H9 (cell line): Measurements from ENCODE around the gene LPAR1. TPM values are rescaled to one million over a fixed set of nuclear protein-coding genes. Genes with fewer than 3 reads are reported as not detected.

Experiments
- DNase-seq: peaks from one replicate; pipeline ENCODE4 v3.0.0-alpha.2; 2017
- H2AFZ ChIP-seq: one replicate; pipeline ENCODE4 v1.6.1; 2013; ENCODE audit warnings: mild to moderate bottlenecking, low read length, control low read depth, moderate library complexity
- H2AK5ac ChIP-seq: 2 replicates; pipeline ENCODE4 v1.6.1; 2013; ENCODE audit warnings: low read length, control low read depth, mixed read lengths; ENCODE audit not compliant: insufficient read length
- H2BK120ac ChIP-seq: one replicate; pipeline ENCODE4 v1.6.1; 2013; ENCODE audit warnings: low read depth, mild to moderate bottlenecking, low read length, control low read depth, inconsistent platforms; ENCODE audit not compliant: poor library complexity, severe bottlenecking
- H2BK12ac ChIP-seq: 2 replicates; pipeline ENCODE4 v1.6.1; 2013; ENCODE audit warnings: low read length, control low read depth, mixed read lengths, low read depth; ENCODE audit not compliant: insufficient read length
- H2BK15ac ChIP-seq: 2 replicates; pipeline ENCODE4 v1.6.1; 2013; ENCODE audit warnings: low read depth, low read length, control low read depth
- H2BK20ac ChIP-seq: one replicate; pipeline ENCODE4 v1.6.1; 2013; ENCODE audit warnings: low read depth, mild to moderate bottlenecking, low read length, control low read depth, inconsistent platforms; ENCODE audit not compliant: poor library complexity, severe bottlenecking
- H2BK5ac ChIP-seq: 2 replicates; pipeline ENCODE4 v1.6.1; 2013; ENCODE audit warnings: low read length, control low read depth, mixed read lengths; ENCODE audit not compliant: insufficient read length
- H3K14ac ChIP-seq: 2 replicates; pipeline ENCODE4 v1.6.1; 2013; ENCODE audit warnings: low read length, control low read depth; ENCODE audit not compliant: insufficient read depth
- H3K18ac ChIP-seq: 2 replicates; pipeline ENCODE4 v1.6.1; 2013; ENCODE audit warnings: low read depth, mild to moderate bottlenecking, mixed read lengths, low read length, control low read depth; ENCODE audit not compliant: insufficient read length
- H3K23ac ChIP-seq: 2 replicates; pipeline ENCODE4 v1.6.1; 2013; ENCODE audit warnings: low read length, control low read depth, mixed read lengths, low read depth; ENCODE audit not compliant: insufficient read length
- H3K23me2 ChIP-seq: 2 replicates; pipeline ENCODE4 v1.6.1; 2013; ENCODE audit warnings: low read depth, mild to moderate bottlenecking, mixed read lengths, low read length, control low read depth; ENCODE audit not compliant: insufficient read length, poor library complexity, severe bottlenecking
- H3K27ac ChIP-seq: 2 replicates; pipeline ENCODE4 v1.5.1; 2013; ENCODE audit warnings: low read length, control low read depth, mixed read lengths, low read depth; ENCODE audit not compliant: insufficient read length
- H3K27me3 ChIP-seq: 2 replicates; pipeline ENCODE4 v1.6.1; 2013; ENCODE audit warnings: low read length, control low read depth, inconsistent platforms; ENCODE audit not compliant: insufficient read depth
- H3K4ac ChIP-seq: 2 replicates; pipeline ENCODE4 v1.6.1; 2013; ENCODE audit warnings: low read depth, mild to moderate bottlenecking, control low read depth, inconsistent platforms, low read length, moderate library complexity
- H3K4me1 ChIP-seq: 2 replicates; pipeline ENCODE4 v1.6.1; 2013; ENCODE audit warnings: low read length, control low read depth, inconsistent platforms; ENCODE audit not compliant: insufficient read depth
- H3K4me2 ChIP-seq: 2 replicates; pipeline ENCODE4 v1.6.1; 2013; ENCODE audit warnings: low read length, control low read depth, mixed read lengths; ENCODE audit not compliant: insufficient read length, insufficient read depth
- H3K56ac ChIP-seq: 2 replicates; pipeline ENCODE4 v1.6.1; 2013; ENCODE audit warnings: low read depth, mild to moderate bottlenecking, mixed read lengths, low read length, control low read depth; ENCODE audit not compliant: insufficient read length
- H3K79me1 ChIP-seq: 2 replicates; pipeline ENCODE4 v1.6.1; 2013; ENCODE audit warnings: low read depth, mild to moderate bottlenecking, moderate library complexity, low read length, control low read depth, inconsistent platforms; ENCODE audit not compliant: insufficient read depth, poor library complexity, severe bottlenecking
- H3K79me2 ChIP-seq: 2 replicates; pipeline ENCODE4 v1.6.1; 2013; ENCODE audit warnings: low read length, control low read depth, inconsistent platforms; ENCODE audit not compliant: insufficient read depth
- H3K9ac ChIP-seq: 2 replicates; pipeline ENCODE4 v1.6.1; 2013; ENCODE audit warnings: low read length, control low read depth, mixed read lengths; ENCODE audit not compliant: insufficient read length; ENCODE audit errors: extremely low read depth
- H3K9me3 ChIP-seq: one replicate; pipeline ENCODE4 v1.6.1; 2013; ENCODE audit warnings: low read depth, low read length, inconsistent platforms; ENCODE audit not compliant: control insufficient read depth
- H3T11ph ChIP-seq: one replicate; pipeline ENCODE4 v1.6.1; 2013; ENCODE audit warnings: mild to moderate bottlenecking, low read length, control low read depth, inconsistent platforms
- H4K20me1 ChIP-seq: one replicate; pipeline ENCODE4 v1.6.1; 2013; ENCODE audit not compliant: control insufficient read depth, insufficient read length, insufficient read depth
- H4K5ac ChIP-seq: 2 replicates; pipeline ENCODE4 v1.6.1; 2013; ENCODE audit warnings: low read depth, mild to moderate bottlenecking, mixed read lengths, low read length, control low read depth; ENCODE audit not compliant: insufficient read length
- H4K8ac ChIP-seq: replicated peaks from 2 replicates; pipeline ENCODE4 v1.6.1; 2013; ENCODE audit warnings: low read length, control low read depth, mixed read lengths, low read depth; ENCODE audit not compliant: insufficient read length
- H4K91ac ChIP-seq: 2 replicates; pipeline ENCODE4 v1.6.1; 2013; ENCODE audit warnings: low read depth, mild to moderate bottlenecking, moderate library complexity, mixed read lengths, low read length, control low read depth; ENCODE audit not compliant: insufficient read length
- H3K27ac Mint-ChIP-seq, 3 experiments: 2 replicates in 2 of 3; 3 replicates in 1 of 3; pipeline ENCODE4 v1.8.0; 2020 to 2021; ENCODE audit warnings: mixed read lengths in 3 of 3, mild to moderate bottlenecking in 1 of 3, moderate library complexity in 1 of 3
- H3K27me3 Mint-ChIP-seq: 2 replicates; pipeline ENCODE4 v1.8.0; 2021; ENCODE audit warnings: low read depth, mild to moderate bottlenecking, moderate library complexity, mixed read lengths
- H3K36me3 Mint-ChIP-seq, 3 experiments: 2 replicates in 2 of 3; 3 replicates in 1 of 3; pipeline ENCODE4 v1.8.0; 2020 to 2021; ENCODE audit warnings: low read depth in 3 of 3, mixed read lengths in 3 of 3; ENCODE audit not compliant: insufficient read depth in 1 of 3
- H3K4me1 Mint-ChIP-seq, 2 experiments: 2 replicates each; pipeline ENCODE4 v1.8.0; 2020; ENCODE audit warnings: mixed read lengths in 2 of 2
- H3K4me3 Mint-ChIP-seq, 2 experiments: 2 replicates in 1 of 2; 3 replicates in 1 of 2; pipeline ENCODE4 v1.8.0; 2020 to 2021; ENCODE audit warnings: mild to moderate bottlenecking in 2 of 2, mixed read lengths in 2 of 2, moderate library complexity in 1 of 2
- H3K9me3 Mint-ChIP-seq, 2 experiments: 2 replicates in 1 of 2; 3 replicates in 1 of 2; pipeline ENCODE4 v1.8.0; 2020; ENCODE audit warnings: mild to moderate bottlenecking in 2 of 2, mixed read lengths in 2 of 2, moderate library complexity in 1 of 2
- CTCF ChIP-seq: fragments of 200-600 bp; sonication (generic); conservative IDR thresholded peaks from 3 replicates; pipeline ENCODE4 v1.8.0; 2021; ENCODE audit warnings: antibody characterized with exemption, mild to moderate bottlenecking
- WGBS: extraction: QIAGEN DNeasy Blood & Tissue Kit; methylation state at CpG from one replicate; pipeline ENCODE4 v1.1.7; 2013; ENCODE audit warnings: missing lambda C conversion rate, low lambda C conversion rate, mixed read lengths; ENCODE audit not compliant: insufficient read length; ENCODE audit errors: extremely low coverage; 5-methylcytosine and 5-hydroxymethylcytosine counted together
- total RNA-seq: library from RNA; stranded (reverse); gene quantifications from 2 replicates; pipeline ENCODE4 v1.2.1, GENCODE V29; 2021

LPAR1 gene
- total RNA-seq, 1 experiment from 2014 or later = 1.3 TPM

GRCh38 chr9:111068771-111069170 lies 30.5 kb upstream of the LPAR1 start:
- Histone ChIP-seq H2BK5ac (no peak overlapping the region), H3K9me3 (no peaks in the 10 kb centered on the region), H3K79me1 (no peaks in the 10 kb centered on the region), H3K27ac (no peak overlapping the region), H4K5ac (no peak overlapping the region), H2BK12ac (no peak overlapping the region), H3K4me2 (no peak overlapping the region), H3T11ph (no peak overlapping the region), H3K4ac (no peak overlapping the region), H3K79me2 (no peaks in the 10 kb centered on the region), H4K8ac (no peak overlapping the region), H2BK120ac (no peak overlapping the region), H2BK15ac (no peak overlapping the region), H3K14ac (no peak overlapping the region), H2BK20ac (no peak overlapping the region), H3K56ac (no peak overlapping the region), H3K4me1 (no peaks in the 10 kb centered on the region), H4K91ac (no peak overlapping the region), H3K23ac (no peak overlapping the region), H3K27me3 (no peaks in the 10 kb centered on the region), H3K23me2 (no peaks in the 10 kb centered on the region), H2AFZ (no peak overlapping the region), H3K18ac (no peak overlapping the region), H2AK5ac (no peak overlapping the region), H4K20me1 (no peaks in the 10 kb centered on the region), H3K9ac (no peak overlapping the region)
- no peak for DNase-seq
- Mint-ChIP-seq H3K4me1 (no peaks in the 10 kb centered on the region), H3K27ac (no peak overlapping the region), H3K36me3 (no peaks in the 10 kb centered on the region), H3K9me3 (no peaks in the 10 kb centered on the region), H3K4me3 (no peak overlapping the region), H3K27me3 (no peaks in the 10 kb centered on the region; the same call in 1 of the 2 replicates)
- no CpG with 5 or more reads among the region's 4 CpGs for WGBS
- no peak for TF ChIP-seq CTCF
